ENCODE data around the gene GPA33. TPM values are rescaled to one million over a fixed set of nuclear protein-coding genes. Genes with fewer than 3 reads are reported as not detected.

GPA33 gene
- total and polyA plus RNA-seq, 9 of the 15 experiments (the other 6 are each of a cell fraction or from before 2014, with no cell fraction given), result 0.13 TPM; not detected in 8

GRCh38 chr1:167126317-167126716, 36.1 kb upstream of the GPA33 start (continued):
- TF ChIP-seq PRDM10 (IDR thresholded peaks at IDR 0.05; ENCODE audit: partially characterized antibody), result no peak
- TF ChIP-seq MBD2 (IDR thresholded peaks at IDR 0.05; ENCODE audit: borderline replicate concordance, low read depth), result no peak
- no peak for TF ChIP-seq TSHZ1 (CRISPR knock-in tag; IDR thresholded peaks at IDR 0.05)
- no peak for TF ChIP-seq CBX3 (IDR thresholded peaks at IDR 0.05; ENCODE audit: borderline replicate concordance in 1 of 2, low read length in 2 of 2)
